Measurements from ENCODE around the gene DLGAP1.

Gene DLGAP1

GRCh38 chr18:3960977-3961376, 494.1 kb downstream of the DLGAP1 start:
- H2AFZ ChIP-seq (ENCODE audit: low read length), result no peak overlapping the region
- H3K36me3 ChIP-seq (ENCODE audit: insufficient read depth, low read length), result no peaks in the 10 kb centered on the region; the same call in 1 of the 2 replicates
- TF ChIP-seq EZH2 (IDR thresholded peaks at IDR 0.05; ENCODE audit: borderline replicate concordance, low read length), result no peak
- TF ChIP-seq, protein P1, sequence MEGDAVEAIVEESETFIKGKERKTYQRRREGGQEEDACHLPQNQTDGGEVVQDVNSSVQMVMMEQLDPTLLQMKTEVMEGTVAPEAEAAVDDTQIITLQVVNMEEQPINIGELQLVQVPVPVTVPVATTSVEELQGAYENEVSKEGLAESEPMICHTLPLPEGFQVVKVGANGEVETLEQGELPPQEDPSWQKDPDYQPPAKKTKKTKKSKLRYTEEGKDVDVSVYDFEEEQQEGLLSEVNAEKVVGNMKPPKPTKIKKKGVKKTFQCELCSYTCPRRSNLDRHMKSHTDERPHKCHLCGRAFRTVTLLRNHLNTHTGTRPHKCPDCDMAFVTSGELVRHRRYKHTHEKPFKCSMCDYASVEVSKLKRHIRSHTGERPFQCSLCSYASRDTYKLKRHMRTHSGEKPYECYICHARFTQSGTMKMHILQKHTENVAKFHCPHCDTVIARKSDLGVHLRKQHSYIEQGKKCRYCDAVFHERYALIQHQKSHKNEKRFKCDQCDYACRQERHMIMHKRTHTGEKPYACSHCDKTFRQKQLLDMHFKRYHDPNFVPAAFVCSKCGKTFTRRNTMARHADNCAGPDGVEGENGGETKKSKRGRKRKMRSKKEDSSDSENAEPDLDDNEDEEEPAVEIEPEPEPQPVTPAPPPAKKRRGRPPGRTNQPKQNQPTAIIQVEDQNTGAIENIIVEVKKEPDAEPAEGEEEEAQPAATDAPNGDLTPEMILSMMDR (IDR thresholded peaks at IDR 0.05; ENCODE audit: low read length), result no peak
- no peaks in the 10 kb centered on the region for H3K27me3 ChIP-seq (ENCODE audit: insufficient read depth, low read length)
- H3K9me3 ChIP-seq (ENCODE audit: low read length), result no peaks in the 10 kb centered on the region
- no peaks in the 10 kb centered on the region for H3F3A ChIP-seq (ENCODE audit: insufficient read depth, low read length)
- no peak overlapping the region for H3K27ac ChIP-seq (ENCODE audit: low read depth, low read length, poor library complexity, severe bottlenecking)
- H3K79me2 ChIP-seq (ENCODE audit: insufficient read depth, low read length), result no peaks in the 10 kb centered on the region
- no peak overlapping the region for H3K4me2 ChIP-seq (ENCODE audit: low read length)
- no peak overlapping the region for H3K9ac ChIP-seq (ENCODE audit: low read length)
- H3K9me2 ChIP-seq (ENCODE audit: low read depth, low read length), result no peaks in the 10 kb centered on the region
- H3K4me1 ChIP-seq (ENCODE audit: insufficient read depth, low read length, severe bottlenecking), result peaks cover 30% of the 10 kb centered on the region
- H3K4me3 ChIP-seq (ENCODE audit: low read depth, low read length, poor library complexity, severe bottlenecking), result no peak overlapping the region
- no peaks in the 10 kb centered on the region for H4K20me1 ChIP-seq (ENCODE audit: insufficient read depth, low read length)

- H3K9me2 ChIP-seq (ENCODE audit: low read depth, low read length), result no peaks in the 10 kb centered on the region
- H3K79me2 ChIP-seq (ENCODE audit: insufficient read depth, low read length), result no peaks in the 10 kb centered on the region
- no peaks in the 10 kb centered on the region; the same call in 1 of the 2 replicates for H3K36me3 ChIP-seq (ENCODE audit: insufficient read depth, low read length)
- H3K4me3 ChIP-seq (ENCODE audit: low read depth, low read length, poor library complexity, severe bottlenecking), result no peak overlapping the region
- no peak overlapping the region for H3K27ac ChIP-seq (ENCODE audit: low read depth, low read length, poor library complexity, severe bottlenecking)
- H2AFZ ChIP-seq (ENCODE audit: low read length), result no peak overlapping the region
- peaks cover 30% of the 10 kb centered on the region for H3K4me1 ChIP-seq (ENCODE audit: insufficient read depth, low read length, severe bottlenecking)
- no peaks in the 10 kb centered on the region for H3F3A ChIP-seq (ENCODE audit: insufficient read depth, low read length)
- no peaks in the 10 kb centered on the region for H4K20me1 ChIP-seq (ENCODE audit: insufficient read depth, low read length)
- H3K27me3 ChIP-seq (ENCODE audit: insufficient read depth, low read length), result no peaks in the 10 kb centered on the region
- no peak overlapping the region for H3K4me2 ChIP-seq (ENCODE audit: low read length)
- TF ChIP-seq, protein P1 (IDR thresholded peaks at IDR 0.05; ENCODE audit: low read length), result no peak
- TF ChIP-seq EZH2 (IDR thresholded peaks at IDR 0.05; ENCODE audit: borderline replicate concordance, low read length), result no peak
- no peak overlapping the region for H3K9ac ChIP-seq (ENCODE audit: low read length)
- no peaks in the 10 kb centered on the region for H3K9me3 ChIP-seq (ENCODE audit: low read length)
Measured at GRCh38 chr18:3960142-3960541, 495.0 kb downstream of the DLGAP1 start.

GRCh38 chr18:3952031-3952430, 503.1 kb downstream of the DLGAP1 start:
- Histone ChIP-seq H3K9me3 (ENCODE audit: low read length) (no peaks in the 10 kb centered on the region), H4K20me1 (ENCODE audit: insufficient read depth, low read length) (no peaks in the 10 kb centered on the region), H3K27me3 (ENCODE audit: insufficient read depth, low read length) (no peaks in the 10 kb centered on the region), H3K27ac (ENCODE audit: low read depth, low read length, poor library complexity, severe bottlenecking) (no peak overlapping the region), H3K4me3 (ENCODE audit: low read depth, low read length, poor library complexity, severe bottlenecking) (no peak overlapping the region), H3K4me2 (ENCODE audit: low read length) (no peak overlapping the region), H3K79me2 (ENCODE audit: insufficient read depth, low read length) (no peaks in the 10 kb centered on the region), H3K9ac (ENCODE audit: low read length) (no peak overlapping the region), H3F3A (ENCODE audit: insufficient read depth, low read length) (no peaks in the 10 kb centered on the region), H3K36me3 (ENCODE audit: insufficient read depth, low read length) (no peaks in the 10 kb centered on the region; the same call in 1 of the 2 replicates), H3K4me1 (ENCODE audit: insufficient read depth, low read length, severe bottlenecking) (peaks cover 8% of the 10 kb centered on the region), H3K9me2 (ENCODE audit: low read depth, low read length) (no peaks in the 10 kb centered on the region), H2AFZ (ENCODE audit: low read length) (no peak overlapping the region)
- TF ChIP-seq, protein P1 (IDR thresholded peaks at IDR 0.05; ENCODE audit: low read length), result no peak
- TF ChIP-seq EZH2 (IDR thresholded peaks at IDR 0.05; ENCODE audit: borderline replicate concordance, low read length), result no peak

Data from OCI-LY1 (cell line).